Body of pancreas (tissue), 4 donors: ENCODE measurements around the gene DNAAF1. TPM values are rescaled to one million over a fixed set of nuclear protein-coding genes. Genes with fewer than 3 reads are reported as not detected.

Experiments
- ATAC-seq: fragments of 150-250 bp; one replicate; pipeline ENCODE4 v1.9.1; 2016
- DNase-seq, 4 donors: peaks; one replicate each; pipeline ENCODE4 v3.0.0-alpha.2; 2019
- H3K27ac ChIP-seq, 4 donors: fragments of 200-600 bp; sonication (generic); 1 replicate in 3 of 4; 2 replicates in 1 of 4; pipeline versions ENCODE4 v1.5.1 to v1.6.1; 2016 to 2019; ENCODE audit warnings: mild to moderate bottlenecking in 1 of 4, mixed read lengths in 1 of 4, moderate library complexity in 1 of 4
- H3K27me3 ChIP-seq, 2 donors: fragments of 200-600 bp; sonication (generic); one replicate each; pipeline ENCODE4 v1.6.0; 2016; ENCODE audit warnings: mild to moderate bottlenecking in 1 of 2
- H3K36me3 ChIP-seq, 2 donors: fragments of 200-600 bp; sonication (generic); replicated peaks in 1 of 2; 2 replicates each; pipeline ENCODE4 v1.5.1; 2016; ENCODE audit warnings: low read depth in 2 of 2; ENCODE audit not compliant: insufficient read depth in 1 of 2
- H3K4me1 ChIP-seq: fragments of 200-600 bp; sonication (generic); one replicate; pipeline ENCODE4 v1.6.0; 2016
- H3K4me3 ChIP-seq, 2 donors: fragments of 200-600 bp; sonication (generic); 1 replicate in 1 of 2; 2 replicates in 1 of 2; pipeline ENCODE4 v1.5.1; 2016 to 2019
- H3K9me3 ChIP-seq, 3 donors: fragments of 200-600 bp; sonication (generic); 1 replicate in 2 of 3; 2 replicates in 1 of 3; pipeline ENCODE4 v1.5.1; 2016
- POLR2A ChIP-seq, 3 donors: fragments of 450-650 bp; IDR thresholded peaks; one replicate each; pipeline ENCODE4 v1.6.1; 2016; ENCODE audit warnings: antibody characterized with exemption in 3 of 3, mild to moderate bottlenecking in 2 of 3
- WGBS, 2 donors: methylation state at CpG; one replicate each; pipeline ENCODE4 v1.1.5; 2017; 5-methylcytosine and 5-hydroxymethylcytosine counted together
- intact Hi-C: fragments of 100-400 bp; cut with DNase I; formaldehyde crosslinking; loops from one replicate; pipeline ENCODE4 v1.15.1; 2023
- total RNA-seq, 2 donors: library from RNA; depleted of rRNA; stranded (reverse); fragments of >200 nt; gene quantifications; one replicate each; pipeline ENCODE4 v1.1.0, GENCODE V29; 2016
- TF ChIP-seq, protein P1 (sequence below), 7 experiments: fragments of 450-650 bp in 4 of 7; fragments of 200-600 bp in 3 of 7; sonication (generic) in 3 of 7; IDR thresholded peaks; one replicate each; pipeline ENCODE4 v1.5.1; 2016 to 2019; ENCODE audit warnings: antibody characterized with exemption in 7 of 7

Gene DNAAF1
- total RNA-seq, 2 donors from 2014 or later: 0.99 to 1.3 TPM

GRCh38 chr16:84120023-84120422 lies 25.1 kb upstream of the DNAAF1 start:
- 50 to 71% methylated on average over 4 to 5 of the region's 5 CpGs for WGBS, 2 donors
- intact Hi-C loops: no loop called here
- TF ChIP-seq POLR2A (IDR thresholded peaks at IDR 0.05): no peak
- TF ChIP-seq, protein P1, sequence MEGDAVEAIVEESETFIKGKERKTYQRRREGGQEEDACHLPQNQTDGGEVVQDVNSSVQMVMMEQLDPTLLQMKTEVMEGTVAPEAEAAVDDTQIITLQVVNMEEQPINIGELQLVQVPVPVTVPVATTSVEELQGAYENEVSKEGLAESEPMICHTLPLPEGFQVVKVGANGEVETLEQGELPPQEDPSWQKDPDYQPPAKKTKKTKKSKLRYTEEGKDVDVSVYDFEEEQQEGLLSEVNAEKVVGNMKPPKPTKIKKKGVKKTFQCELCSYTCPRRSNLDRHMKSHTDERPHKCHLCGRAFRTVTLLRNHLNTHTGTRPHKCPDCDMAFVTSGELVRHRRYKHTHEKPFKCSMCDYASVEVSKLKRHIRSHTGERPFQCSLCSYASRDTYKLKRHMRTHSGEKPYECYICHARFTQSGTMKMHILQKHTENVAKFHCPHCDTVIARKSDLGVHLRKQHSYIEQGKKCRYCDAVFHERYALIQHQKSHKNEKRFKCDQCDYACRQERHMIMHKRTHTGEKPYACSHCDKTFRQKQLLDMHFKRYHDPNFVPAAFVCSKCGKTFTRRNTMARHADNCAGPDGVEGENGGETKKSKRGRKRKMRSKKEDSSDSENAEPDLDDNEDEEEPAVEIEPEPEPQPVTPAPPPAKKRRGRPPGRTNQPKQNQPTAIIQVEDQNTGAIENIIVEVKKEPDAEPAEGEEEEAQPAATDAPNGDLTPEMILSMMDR (IDR thresholded peaks at IDR 0.05): no peak

DNA sequence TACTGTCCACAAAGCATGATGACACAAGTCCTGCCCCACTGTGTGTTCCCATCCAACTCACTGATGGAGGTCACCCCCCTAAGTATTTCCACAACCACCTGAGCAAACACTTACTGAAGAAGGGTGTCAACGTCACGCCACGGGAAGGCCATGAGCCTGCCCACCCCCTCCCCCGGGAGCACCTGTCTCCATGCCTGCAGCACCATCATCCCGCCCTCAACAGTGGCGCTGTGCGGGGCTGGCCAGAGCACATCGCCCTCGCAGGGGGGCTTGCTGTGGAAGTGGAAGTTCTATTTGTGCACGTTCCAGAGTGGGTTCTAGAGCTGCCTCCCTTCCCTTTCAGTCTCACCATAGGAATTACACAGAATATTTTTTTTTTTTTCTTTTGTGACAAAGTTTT lies 24.1 kb upstream of the DNAAF1 start:
- 79 to 87% methylated on average over 9 to 10 of the region's 10 CpGs for WGBS, 2 donors
- no peaks in the 10 kb centered on the region for H3K36me3 ChIP-seq
- H3K9me3 ChIP-seq: no peaks in the 10 kb centered on the region
- intact Hi-C loops: no loop called here
- no peak overlapping the region for H3K27ac ChIP-seq
- no peak overlapping the region for H3K4me3 ChIP-seq
- no peak for ATAC-seq
- TF ChIP-seq, protein P1 (IDR thresholded peaks at IDR 0.05): no peak
- TF ChIP-seq POLR2A (IDR thresholded peaks at IDR 0.05): no peak
- peaks cover 10% of the 10 kb centered on the region for H3K4me1 ChIP-seq
- DNase-seq: no peak
- no peaks in the 10 kb centered on the region for H3K27me3 ChIP-seq

More at GRCh38 chr16:84120023-84120422, 25.1 kb upstream of the DNAAF1 start:
- H3K9me3 ChIP-seq: no peaks in the 10 kb centered on the region
- H3K4me3 ChIP-seq: no peak overlapping the region
- ATAC-seq: no peak
- H3K27ac ChIP-seq: no peak overlapping the region
- peaks cover 20% of the 10 kb centered on the region for H3K4me1 ChIP-seq
- H3K27me3 ChIP-seq: no peaks in the 10 kb centered on the region
- no peaks in the 10 kb centered on the region for H3K36me3 ChIP-seq
- DNase-seq: no peak

- no peaks in the 10 kb centered on the region for H3K9me3 ChIP-seq
- ATAC-seq (no peak), DNase-seq (no peak)
- no peak overlapping the region for H3K4me3 ChIP-seq
- no peaks in the 10 kb centered on the region for H3K27me3 ChIP-seq
- H3K36me3 ChIP-seq: no peaks in the 10 kb centered on the region
- 80 to 83% methylated on average over 7 of the region's 7 CpGs for WGBS, 2 donors
- H3K4me1 ChIP-seq: no peaks in the 10 kb centered on the region
- intact Hi-C loops: no loop called here
- TF ChIP-seq, protein P1 (IDR thresholded peaks at IDR 0.05): no peak
- no peak for TF ChIP-seq POLR2A (IDR thresholded peaks at IDR 0.05)
- H3K27ac ChIP-seq: no peak overlapping the region
These were observed 20.6 kb upstream of the DNAAF1 start for GRCh38 chr16:84124257-84125073.

DNA sequence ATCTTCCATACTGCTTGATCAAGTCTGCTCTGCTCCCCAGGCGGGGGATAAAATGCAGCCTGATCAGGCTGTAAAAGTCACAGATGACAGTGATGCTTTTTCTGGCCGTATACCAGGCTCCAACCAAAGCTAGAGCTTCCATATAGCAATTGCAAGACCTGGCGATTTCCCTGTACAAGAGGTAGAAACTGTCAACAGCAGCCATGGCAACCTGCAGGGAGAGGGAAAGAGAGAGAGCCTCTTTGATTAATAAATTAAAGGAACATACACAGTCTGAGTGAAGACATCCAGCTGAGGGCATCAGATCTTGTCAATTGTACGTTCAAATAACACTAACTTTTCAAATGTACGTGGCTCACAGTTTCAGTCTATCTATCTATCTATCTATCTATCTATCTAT lies 14.0 kb upstream of the DNAAF1 start:
- Histone ChIP-seq H3K4me1 (no peaks in the 10 kb centered on the region), H3K36me3 (peaks cover 0 to 1% of the 10 kb centered on the region in 2 donors), H3K9me3 (no peaks in the 10 kb centered on the region), H3K27ac (no peak overlapping the region), H3K4me3 (no peak overlapping the region), H3K27me3 (no peaks in the 10 kb centered on the region)
- ATAC-seq: no peak
- TF ChIP-seq, protein P1 (IDR thresholded peaks at IDR 0.05): no peak
- TF ChIP-seq POLR2A (IDR thresholded peaks at IDR 0.05): no peak
- intact Hi-C loops: no loop called here
- 77 to 78% methylated on average over 5 of the region's 5 CpGs for WGBS, 2 donors
- no peak for DNase-seq
